HG02943 (cell line): Measurements from ENCODE around the gene GPR161.

ENCODE experiments used
- ATAC-seq: cut with Tn5 transposase; IDR thresholded peaks from one replicate; pipeline ENCODE4 v1.9.1; 2021; ENCODE audit warnings: mild to moderate bottlenecking, low read depth, moderate library complexity; ENCODE audit not compliant: unreplicated experiment

The GPR161 gene

DNA sequence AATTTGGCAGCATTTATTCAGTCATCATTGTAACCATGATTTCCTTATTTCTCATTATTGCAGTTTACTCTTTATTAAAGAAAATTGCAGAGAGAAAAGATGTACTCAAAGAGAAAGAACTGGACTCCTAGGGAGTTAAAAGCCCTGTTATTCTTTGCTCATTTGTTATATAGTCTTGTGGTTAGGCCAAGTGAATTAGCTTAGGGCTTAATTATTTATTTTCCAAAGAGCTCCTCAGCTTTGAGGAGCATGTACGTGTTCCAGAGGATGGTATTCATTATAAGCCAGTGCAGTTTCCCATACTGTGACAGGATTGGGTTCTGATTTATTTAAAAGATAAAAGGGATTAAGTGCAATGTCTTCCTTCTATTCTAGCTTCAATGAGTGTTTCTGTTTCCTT, 86.4 kb downstream of the GPR161 start:
- no peak for ATAC-seq

DNA sequence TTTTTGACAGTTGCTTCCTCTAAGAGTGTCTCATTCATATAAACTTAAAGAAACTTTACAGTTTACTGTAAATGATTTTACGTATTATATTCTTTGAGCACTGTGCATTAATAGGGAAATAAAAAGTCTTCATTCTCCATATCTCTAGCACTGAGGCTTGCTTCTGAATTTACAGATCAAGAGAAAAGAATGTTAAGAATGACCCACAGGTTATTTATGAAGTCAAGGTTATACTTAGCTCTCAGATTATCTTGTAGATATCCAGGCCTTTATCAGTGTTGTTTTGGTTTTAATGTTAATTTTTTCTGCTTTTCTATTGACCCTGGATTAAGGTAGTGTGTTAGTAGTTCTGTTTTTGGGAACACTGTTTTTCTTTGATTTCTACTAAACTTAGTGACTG, 91.4 kb downstream of the GPR161 start:
- no peak for ATAC-seq

DNA sequence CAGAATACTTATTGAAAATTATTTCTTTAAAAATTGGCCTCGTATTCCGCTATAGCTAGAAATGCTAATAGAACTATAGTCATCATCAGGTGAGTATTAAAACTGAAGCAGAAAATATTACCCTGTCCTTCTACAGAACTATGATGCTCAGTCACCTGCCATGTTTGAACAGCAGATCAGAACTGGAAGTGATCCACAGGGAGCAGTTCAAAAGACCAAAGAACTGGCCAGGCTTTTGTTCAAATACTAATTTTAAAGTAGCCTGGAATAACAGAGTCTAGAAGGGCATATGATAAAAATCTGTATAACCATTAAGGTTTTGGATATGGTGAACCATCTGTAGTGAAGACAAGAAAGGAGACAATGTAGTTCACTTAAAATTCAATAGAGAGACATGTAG, 94.4 kb downstream of the GPR161 start:
- ATAC-seq = no peak

GRCh38 chr1:168035345-168035744, 101.4 kb downstream of the GPR161 start:
- no peak for ATAC-seq

DNA sequence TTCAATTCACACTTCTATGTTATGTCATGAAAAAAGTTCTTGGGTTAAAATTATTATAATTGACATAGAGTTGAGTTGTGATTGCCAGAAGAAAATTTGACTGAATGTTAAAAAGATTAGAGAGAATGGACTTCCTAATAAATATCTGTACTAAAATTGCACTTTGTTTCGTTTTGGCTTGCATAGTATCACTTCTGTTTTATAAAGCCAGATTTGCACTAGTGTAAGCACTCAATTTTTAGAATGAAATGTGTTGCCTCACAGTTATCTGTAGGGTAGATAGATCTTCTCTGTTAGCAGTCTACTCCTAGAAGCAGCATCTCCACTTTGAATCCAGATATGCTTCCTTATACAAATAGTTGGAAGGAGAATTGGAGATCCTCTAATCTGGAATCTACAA, 104.7 kb downstream of the GPR161 start:
- no peak for ATAC-seq

GRCh38 chr1:168031627-168032026, 105.1 kb downstream of the GPR161 start:
- ATAC-seq = no peak

DNA sequence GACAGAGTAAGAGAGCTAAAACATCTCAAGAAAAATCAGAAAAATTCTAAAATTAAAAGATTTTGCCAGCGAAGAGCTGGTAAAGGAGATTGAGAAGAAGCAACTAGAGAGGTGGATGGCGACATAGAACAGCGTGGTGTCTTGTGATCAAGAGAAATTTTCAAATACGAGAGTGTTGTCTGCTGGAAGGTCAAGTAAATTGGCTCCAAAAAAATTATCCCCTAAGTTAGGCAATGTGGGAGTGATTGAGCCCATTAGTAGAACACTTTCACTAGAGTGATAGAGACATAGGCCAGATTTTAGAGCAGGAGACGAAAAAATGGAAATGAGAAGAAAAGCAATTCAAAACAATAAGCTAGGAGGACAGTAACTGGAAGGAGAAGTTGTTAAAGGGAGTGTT, 105.5 kb downstream of the GPR161 start:
- ATAC-seq = no peak
